ENCODE measurements around the gene BMP8B.

The BMP8B gene

GRCh38 chr1:39788758-39789570 lies at the start of gene BMP8B:
Gene BMP8B, minus strand, starts transcription at chr1:39788865. Its CDS starts 380 bp downstream, at chr1:39788485.
- no peak for TF ChIP-seq CTCF (IDR thresholded peaks at IDR 0.05; ENCODE audit: low read depth, low read length)
- no peak within 1 kb of the TSS for H3K4me3 ChIP-seq (ENCODE audit: low read depth, low read length)

GRCh38 chr1:39836595-39837110 lies 48.0 kb upstream of the BMP8B start:
- TF ChIP-seq CTCF (IDR thresholded peaks at IDR 0.05; ENCODE audit: low read depth, low read length): no peak
- H3K4me3 ChIP-seq (ENCODE audit: low read depth, low read length): no peak overlapping the region

- no peak overlapping the region for H3K4me3 ChIP-seq (ENCODE audit: low read depth, low read length)
- no peak for TF ChIP-seq CTCF (IDR thresholded peaks at IDR 0.05; ENCODE audit: low read depth, low read length)
Observed at GRCh38 chr1:39835935-39836594, 47.4 kb upstream of the BMP8B start.

- no peak overlapping the region for H3K4me3 ChIP-seq (ENCODE audit: low read depth, low read length)
- no peak for TF ChIP-seq CTCF (IDR thresholded peaks at IDR 0.05; ENCODE audit: low read depth, low read length)
Observed at GRCh38 chr1:39835110-39835509, 46.4 kb upstream of the BMP8B start.

GRCh38 chr1:39833621-39834385 lies 45.1 kb upstream of the BMP8B start:
- H3K4me3 ChIP-seq (ENCODE audit: low read depth, low read length): no peak overlapping the region
- no peak for TF ChIP-seq CTCF (IDR thresholded peaks at IDR 0.05; ENCODE audit: low read depth, low read length)

- H3K4me3 ChIP-seq (ENCODE audit: low read depth, low read length): no peak overlapping the region
- TF ChIP-seq CTCF (IDR thresholded peaks at IDR 0.05; ENCODE audit: low read depth, low read length): no peak
Observed at GRCh38 chr1:39833121-39833520, 44.5 kb upstream of the BMP8B start.

Data from WI38 (cell line).